H1 (cell line): ENCODE measurements around the gene MALSU1. TPM values are rescaled to one million over a fixed set of nuclear protein-coding genes. Genes with fewer than 3 reads are reported as not detected.
"Not testable (repeated sequence)": the region's sequence is repeated elsewhere in the genome, so short reads cannot be mapped to it uniquely, and the experiment has no call there.

ENCODE experiments used
- CTCF ChIA-PET: fragments of 300-600 bp; sonication (Branson Sonifier 250); formaldehyde crosslinking; loops from one replicate; lab custom pipeline; 2021; ENCODE audit not compliant: partially characterized antibody; lab: Charles Lee
- POLR2A ChIA-PET: fragments of 300-600 bp; sonication (Branson Sonifier 250); formaldehyde crosslinking; loops from one replicate; lab custom pipeline; 2021; ENCODE audit warnings: inconsistent platforms; ENCODE audit not compliant: partially characterized antibody; lab: Charles Lee
- DNase-seq, 2 experiments: peaks; one replicate each; pipeline versions ENCODE4 v3.0.0 to v3.0.0-alpha.2; 2010 to 2022; ENCODE audit warnings: low spot score in 2 of 2, low read depth in 1 of 2, mixed read lengths in 1 of 2
- FAIRE-seq: peaks from 2 replicates; lab custom pipeline; 2011; peaks lifted over from hg19 to GRCh38; lab: Jason Lieb, UNC
- H2AFZ ChIP-seq: 2 replicates; pipeline ENCODE4 v1.8.1; 2012; ENCODE audit warnings: low read length, inconsistent platforms
- H2AK5ac ChIP-seq: 2 replicates; pipeline ENCODE4 v1.6.1; 2013; ENCODE audit warnings: low read depth, low read length
- H2BK120ac ChIP-seq: replicated peaks from 2 replicates; pipeline ENCODE3; 2013; ENCODE audit warnings: low read depth, low read length, inconsistent platforms
- H2BK12ac ChIP-seq: 2 replicates; pipeline ENCODE4 v1.6.1; 2013; ENCODE audit warnings: low read depth, low read length
- H2BK15ac ChIP-seq: 2 replicates; pipeline ENCODE4 v1.6.1; 2013; ENCODE audit warnings: low read length
- H2BK20ac ChIP-seq: 2 replicates; pipeline ENCODE4 v1.6.1; 2013; ENCODE audit warnings: low read length
- H2BK5ac ChIP-seq: 2 replicates; pipeline ENCODE4 v1.6.1; 2013; ENCODE audit warnings: low read depth, low read length
- H3K14ac ChIP-seq: 2 replicates; pipeline ENCODE4 v1.6.1; 2013; ENCODE audit warnings: inconsistent platforms; ENCODE audit not compliant: insufficient read length
- H3K18ac ChIP-seq: 2 replicates; pipeline ENCODE4 v1.6.1; 2013; ENCODE audit warnings: low read length; ENCODE audit errors: extremely low read depth
- H3K23ac ChIP-seq: 2 replicates; pipeline ENCODE4 v1.6.1; 2013; ENCODE audit warnings: inconsistent platforms; ENCODE audit not compliant: insufficient read length
- H3K23me2 ChIP-seq: 2 replicates; pipeline ENCODE4 v1.6.1; 2013; ENCODE audit warnings: low read depth, low read length
- H3K27ac ChIP-seq: 2 replicates; pipeline ENCODE4 v1.6.1; 2011; ENCODE audit warnings: low read depth, low read length, inconsistent platforms
- H3K27me3 ChIP-seq, 4 experiments: replicated peaks in 1 of 4; 1 replicate in 1 of 4; 2 replicates in 3 of 4; pipeline versions ENCODE4 v1.6.1 to v1.8.1; 2011 to 2013; ENCODE audit warnings: low read length in 3 of 4, mild to moderate bottlenecking in 3 of 4, inconsistent platforms in 2 of 4, mixed read lengths in 2 of 4, moderate library complexity in 1 of 4; ENCODE audit not compliant: control insufficient read depth in 3 of 4, insufficient read depth in 3 of 4; ENCODE audit errors: extremely low read depth in 1 of 4
- H3K36me3 ChIP-seq, 4 experiments: 2 replicates each; pipeline versions ENCODE4 v1.6.1 to v1.8.1; 2011 to 2013; ENCODE audit warnings: mild to moderate bottlenecking in 4 of 4, low read length in 3 of 4, moderate library complexity in 2 of 4, control low read depth in 1 of 4, inconsistent platforms in 1 of 4; ENCODE audit not compliant: insufficient read depth in 4 of 4, control insufficient read depth in 2 of 4
- H3K4ac ChIP-seq: replicated peaks from 2 replicates; pipeline ENCODE3; 2013; ENCODE audit warnings: low read length, low read depth, mixed read lengths, inconsistent platforms; ENCODE audit not compliant: insufficient read length
- H3K4me1 ChIP-seq, 4 experiments: replicated peaks in 1 of 4; 1 replicate in 1 of 4; 2 replicates in 3 of 4; pipeline versions ENCODE4 v1.6.1 to v1.8.1; 2011 to 2013; ENCODE audit warnings: low read length in 3 of 4, inconsistent platforms in 2 of 4, mixed read lengths in 1 of 4; ENCODE audit not compliant: insufficient read depth in 4 of 4, control insufficient read depth in 3 of 4
- H3K4me2 ChIP-seq, 2 experiments: 2 replicates each; pipeline versions ENCODE4 v1.6.1 to v1.8.1; 2011 to 2013; ENCODE audit warnings: low read depth in 2 of 2, low read length in 2 of 2, control low read depth in 1 of 2, inconsistent platforms in 1 of 2, mild to moderate bottlenecking in 1 of 2; ENCODE audit not compliant: insufficient read depth in 1 of 2
- H3K4me3 ChIP-seq, 4 experiments: fragments of 200-600, 300-600 bp in 1 of 4; sonication (generic), shearing (Covaris generic), sonication (Bioruptor Twin) in 1 of 4; 2 replicates each; pipeline versions ENCODE4 v1.5.1 to v1.8.1; 2011 to 2016; ENCODE audit warnings: low read length in 4 of 4, low read depth in 3 of 4, control low read depth in 2 of 4, inconsistent platforms in 2 of 4, mild to moderate bottlenecking in 2 of 4, mixed read lengths in 1 of 4, moderate library complexity in 1 of 4; ENCODE audit not compliant: insufficient read depth in 2 of 4; ENCODE audit errors: extremely low read depth in 1 of 4
- H3K56ac ChIP-seq: replicated peaks from 2 replicates; pipeline ENCODE3; 2013; ENCODE audit warnings: low read depth, mild to moderate bottlenecking, mixed read lengths, low read length, inconsistent platforms; ENCODE audit not compliant: insufficient read length
- H3K79me1 ChIP-seq: 2 replicates; pipeline ENCODE4 v1.6.1; 2013; ENCODE audit warnings: low read depth, low read length, control low read depth
- H3K79me2 ChIP-seq, 2 experiments: 2 replicates each; pipeline versions ENCODE4 v1.6.1 to v1.8.1; 2012 to 2013; ENCODE audit warnings: low read length in 2 of 2, mild to moderate bottlenecking in 2 of 2, inconsistent platforms in 1 of 2; ENCODE audit not compliant: insufficient read depth in 2 of 2, control insufficient read depth in 1 of 2
- H3K9ac ChIP-seq, 4 experiments: replicated peaks in 1 of 4; 1 replicate in 1 of 4; 2 replicates in 3 of 4; pipeline versions ENCODE4 v1.6.1 to v1.8.1; 2011 to 2013; ENCODE audit warnings: low read depth in 3 of 4, low read length in 3 of 4, control low read depth in 2 of 4, mild to moderate bottlenecking in 2 of 4, moderate library complexity in 2 of 4, inconsistent platforms in 1 of 4; ENCODE audit errors: extremely low read depth in 1 of 4
- H3K9me3 ChIP-seq, 2 experiments: 2 replicates each; pipeline versions ENCODE4 v1.6.1 to v1.8.1; 2012 to 2013; ENCODE audit warnings: mild to moderate bottlenecking in 2 of 2, moderate library complexity in 2 of 2, control low read depth in 1 of 2, inconsistent platforms in 1 of 2, low read depth in 1 of 2, low read length in 1 of 2, mixed read lengths in 1 of 2; ENCODE audit not compliant: insufficient read depth in 2 of 2
- H4K20me1 ChIP-seq, 2 experiments: replicated peaks in 1 of 2; 2 replicates each; pipeline versions ENCODE3 to v1.8.1; 2011 to 2013; ENCODE audit warnings: inconsistent platforms in 2 of 2, low read length in 2 of 2, mild to moderate bottlenecking in 1 of 2; ENCODE audit not compliant: insufficient read depth in 2 of 2, control insufficient read depth in 1 of 2
- H4K5ac ChIP-seq: 2 replicates; pipeline ENCODE4 v1.6.1; 2013; ENCODE audit warnings: low read length, low read depth, mixed read lengths, inconsistent platforms; ENCODE audit not compliant: insufficient read length
- H4K8ac ChIP-seq: 2 replicates; pipeline ENCODE4 v1.8.0; 2013; ENCODE audit warnings: mild to moderate bottlenecking, moderate library complexity, low read length, inconsistent platforms; ENCODE audit not compliant: insufficient read depth; ENCODE audit errors: extremely low read depth
- H4K91ac ChIP-seq: replicated peaks from 2 replicates; pipeline ENCODE3; 2013; ENCODE audit warnings: low read length, mixed read lengths, inconsistent platforms; ENCODE audit not compliant: insufficient read length
- WGBS, 2 experiments: shearing (Covaris generic) in 1 of 2; methylation state at CpG; one replicate each; pipeline versions ENCODE4 v1.1.6 to v1.1.7; 2013 to 2015; ENCODE audit warnings: low lambda C conversion rate in 2 of 2, mixed read lengths in 2 of 2, inconsistent platforms in 1 of 2, low coverage in 1 of 2, missing lambda C conversion rate in 1 of 2; ENCODE audit not compliant: insufficient replicate concordance in 2 of 2, insufficient coverage in 1 of 2, insufficient read length in 1 of 2; ENCODE audit errors: extremely low coverage in 1 of 2, missing lambda C conversion rate in 1 of 2; 5-methylcytosine and 5-hydroxymethylcytosine counted together
- polyA plus RNA-seq, 7 experiments: library from polyadenylated mRNA; depleted of rRNA in 3 of 7; stranded (reverse) in 5 of 7; unstranded in 2 of 7; fragments of >200 nt in 5 of 7; fragments of 200-250 nt in 2 of 7; gene quantifications; 1 replicate in 5 of 7; 2 replicates in 1 of 7; 4 replicates in 1 of 7; pipeline versions ENCODE4 v1.2.1 to v1.2.3, GENCODE V29; 2011 to 2013; ENCODE audit warnings: missing spikeins in 2 of 7, mixed read lengths in 2 of 7
- total RNA-seq: library from RNA; stranded (reverse); fragmentation: NEBNext Ultra II Directional; extraction: Animal tissue kit (Norgen Biotek cat#: 25700); gene quantifications from 2 replicates; pipeline ENCODE4 v1.2.1, GENCODE V29; 2021

Gene MALSU1
- total and polyA plus RNA-seq, 2 of the 8 experiments (the other 6 are each of a cell fraction or from before 2014, with no cell fraction given), result 73.5 to 84.0 TPM

GRCh38 chr7:23312141-23312540, 13.0 kb downstream of the MALSU1 start:
- not testable (repeated sequence) for H2BK12ac ChIP-seq, H2AFZ ChIP-seq, H2BK120ac ChIP-seq, H3K27me3 ChIP-seq, H2BK20ac ChIP-seq, H2BK5ac ChIP-seq, FAIRE-seq, H4K20me1 ChIP-seq, H3K23ac ChIP-seq, H4K8ac ChIP-seq, H3K56ac ChIP-seq, H3K23me2 ChIP-seq, H3K9ac ChIP-seq, H3K27ac ChIP-seq, H4K5ac ChIP-seq, H3K18ac ChIP-seq, H4K91ac ChIP-seq, H3K4ac ChIP-seq, DNase-seq, H3K14ac ChIP-seq, H3K4me2 ChIP-seq, H2BK15ac ChIP-seq, H2AK5ac ChIP-seq, H3K9me3 ChIP-seq, H3K79me1 ChIP-seq, H3K4me1 ChIP-seq, H3K4me3 ChIP-seq
- ChIA-PET POLR2A (interaction anchor here (1.1 to 5.7 kb wide), 2 partner anchors 9 to 162 kb away, joined by 3 to 23 read pairs; no protein-coding TSS in a partner anchor), CTCF (interaction anchor here (0.6 to 3.6 kb wide), 4 partner anchors 36 to 397 kb away, joined by 3 to 12 read pairs (median 5); no protein-coding TSS in a partner anchor)
- Histone ChIP-seq H3K79me2 (0 out of 4 replicates have a peak, but pooled peaks cover 0 to 10% of the 10 kb centered on the region in 2 experiments), H3K36me3 (peaks cover 19 to 97% (median 63%) of the 10 kb centered on the region in 4 experiments)
- WGBS, 2 experiments, result 89% methylated on average over 2 of the region's 2 CpGs; no CpG with 5 or more reads in 1 of the 2 experiments
